RWPE1 (cell line): ENCODE data around the gene GPC3.
"Not testable (repeated sequence)": the region's sequence is repeated elsewhere in the genome, so short reads cannot be mapped to it uniquely, and the experiment has no call there.

Experiments used
- CTCF ChIA-PET: fragments of 350-600 bp; sonication (Branson Sonifier 250); formaldehyde crosslinking; extraction: SDS; loops from one replicate; lab custom pipeline; 2021; lab: Yijun Ruan, JAX
- POLR2A ChIA-PET: fragments of 400-600 bp; formaldehyde crosslinking; extraction: SDS; loops from one replicate; lab custom pipeline; 2020; ENCODE audit warnings: antibody characterized with exemption; ENCODE audit not compliant: low non-redundant PET; lab: Yijun Ruan, JAX
- DNase-seq: peaks from one replicate; pipeline ENCODE4 v3.0.0; 2012; ENCODE audit warnings: low spot score
- H3K27ac ChIP-seq: fragments of 450-650 bp; 2 replicates; pipeline ENCODE4 v1.5.1; 2017
- TF ChIP-seq, protein P1 (sequence below): fragments of 450-650 bp; conservative IDR thresholded peaks from 2 replicates; pipeline ENCODE4 v1.5.1; 2017; ENCODE audit warnings: low read depth, mild to moderate bottlenecking

Gene GPC3

DNA sequence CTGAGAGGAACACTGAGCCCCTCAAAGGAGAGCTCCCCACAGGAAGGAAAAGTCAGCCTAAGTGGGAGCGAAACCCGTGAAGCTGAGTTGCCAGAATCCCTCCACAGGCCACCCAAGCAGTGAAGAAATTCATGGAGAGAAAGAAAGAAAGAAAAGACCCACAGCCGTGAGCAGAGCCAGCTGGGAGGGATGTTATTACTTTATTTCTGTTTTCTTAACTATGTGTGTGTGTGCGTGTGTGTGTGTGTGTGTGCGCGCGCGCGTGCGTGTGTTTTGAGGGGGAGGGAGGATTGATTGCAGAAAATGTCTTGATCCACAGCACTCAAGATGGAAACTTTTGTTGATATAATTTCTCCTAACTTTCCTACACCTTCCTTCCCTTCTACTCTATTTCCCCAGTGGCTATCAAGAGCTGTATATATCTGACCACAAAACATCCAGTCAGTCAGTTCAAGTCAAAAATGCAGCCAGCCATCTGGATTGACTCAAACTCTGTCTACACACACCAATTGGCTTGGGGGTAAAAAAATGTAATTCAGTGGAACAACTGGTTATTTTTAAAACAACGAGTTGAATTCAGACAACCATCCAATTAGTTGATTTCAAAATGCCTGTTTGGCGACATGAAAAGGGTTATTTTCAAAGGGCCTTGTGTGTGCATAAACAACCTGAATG lies 13.8 kb upstream of the GPC3 start:
- ChIA-PET POLR2A (no interaction called here), CTCF (no interaction called here)
- TF ChIP-seq, protein P1, sequence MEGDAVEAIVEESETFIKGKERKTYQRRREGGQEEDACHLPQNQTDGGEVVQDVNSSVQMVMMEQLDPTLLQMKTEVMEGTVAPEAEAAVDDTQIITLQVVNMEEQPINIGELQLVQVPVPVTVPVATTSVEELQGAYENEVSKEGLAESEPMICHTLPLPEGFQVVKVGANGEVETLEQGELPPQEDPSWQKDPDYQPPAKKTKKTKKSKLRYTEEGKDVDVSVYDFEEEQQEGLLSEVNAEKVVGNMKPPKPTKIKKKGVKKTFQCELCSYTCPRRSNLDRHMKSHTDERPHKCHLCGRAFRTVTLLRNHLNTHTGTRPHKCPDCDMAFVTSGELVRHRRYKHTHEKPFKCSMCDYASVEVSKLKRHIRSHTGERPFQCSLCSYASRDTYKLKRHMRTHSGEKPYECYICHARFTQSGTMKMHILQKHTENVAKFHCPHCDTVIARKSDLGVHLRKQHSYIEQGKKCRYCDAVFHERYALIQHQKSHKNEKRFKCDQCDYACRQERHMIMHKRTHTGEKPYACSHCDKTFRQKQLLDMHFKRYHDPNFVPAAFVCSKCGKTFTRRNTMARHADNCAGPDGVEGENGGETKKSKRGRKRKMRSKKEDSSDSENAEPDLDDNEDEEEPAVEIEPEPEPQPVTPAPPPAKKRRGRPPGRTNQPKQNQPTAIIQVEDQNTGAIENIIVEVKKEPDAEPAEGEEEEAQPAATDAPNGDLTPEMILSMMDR, result no peak
- H3K27ac ChIP-seq, result no peak overlapping the region
- DNase-seq, result no peak

DNA sequence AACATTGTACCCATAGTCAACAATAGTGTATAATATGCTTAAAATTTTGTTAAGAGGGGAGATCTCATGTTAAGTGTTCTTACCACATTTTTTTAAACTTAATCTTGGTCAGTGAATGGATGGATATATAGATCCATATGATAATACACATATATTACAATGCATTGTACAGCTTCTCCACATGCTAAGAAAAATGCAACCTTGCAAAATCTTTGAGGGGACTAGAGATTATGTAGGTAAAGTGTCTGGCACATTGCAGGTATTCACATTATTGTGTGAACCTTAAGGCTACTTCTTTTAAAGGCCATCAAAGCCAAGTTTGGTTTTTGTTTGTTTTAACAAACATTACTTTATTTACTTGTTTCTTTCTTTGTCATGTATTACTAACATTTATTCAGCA lies 10.4 kb upstream of the GPC3 start:
- DNase-seq, result no peak
- TF ChIP-seq, protein P1, result no peak
- ChIA-PET POLR2A (no interaction called here), CTCF (no interaction called here)
- H3K27ac ChIP-seq, result no peak overlapping the region

DNA sequence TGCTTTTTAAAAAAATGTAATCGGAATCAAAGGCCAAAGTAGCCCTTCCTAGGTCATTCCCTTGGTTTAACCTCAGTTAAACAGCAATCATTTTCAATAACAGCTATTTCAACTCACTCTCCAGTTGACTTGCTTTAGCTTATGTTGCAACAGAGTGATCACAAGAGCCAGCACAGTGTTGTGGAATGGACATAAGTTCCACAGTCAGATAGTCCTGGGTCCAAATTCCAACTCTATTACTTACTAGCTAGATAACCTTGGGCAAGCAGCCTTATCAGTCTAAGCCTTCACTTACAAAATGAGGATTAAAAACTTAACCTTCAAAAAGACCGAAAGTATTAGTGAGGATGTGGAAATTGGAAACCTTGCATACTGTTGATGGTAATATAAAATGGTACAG lies 9.2 kb upstream of the GPC3 start:
- POLR2A ChIA-PET, result no interaction called here
- TF ChIP-seq, protein P1, result no peak
- CTCF ChIA-PET, result no interaction called here
- H3K27ac ChIP-seq, result no peak overlapping the region
- no peak for DNase-seq

DNA sequence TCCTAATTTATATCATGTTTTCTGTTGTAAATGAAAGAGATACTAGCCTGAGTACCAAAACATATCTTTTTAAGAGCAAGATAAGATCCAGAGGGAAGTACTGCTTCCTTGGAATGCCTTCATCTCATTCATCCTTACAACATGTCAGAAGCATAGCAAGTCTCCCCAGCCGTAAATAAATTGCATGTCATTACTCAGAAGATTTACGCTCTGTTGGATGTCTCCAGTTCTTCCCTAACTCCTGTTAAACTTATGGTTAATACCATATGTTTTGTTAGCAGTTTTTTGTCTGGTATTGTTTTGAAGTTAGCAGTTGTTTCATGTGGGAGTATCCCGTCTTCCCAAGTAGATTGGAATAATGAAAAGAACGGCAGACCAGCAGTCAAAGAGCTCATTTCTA lies 7.5 kb upstream of the GPC3 start:
- ChIA-PET POLR2A (no interaction called here), CTCF (no interaction called here)
- DNase-seq, result no peak
- TF ChIP-seq, protein P1, result no peak
- no peak overlapping the region for H3K27ac ChIP-seq

DNA sequence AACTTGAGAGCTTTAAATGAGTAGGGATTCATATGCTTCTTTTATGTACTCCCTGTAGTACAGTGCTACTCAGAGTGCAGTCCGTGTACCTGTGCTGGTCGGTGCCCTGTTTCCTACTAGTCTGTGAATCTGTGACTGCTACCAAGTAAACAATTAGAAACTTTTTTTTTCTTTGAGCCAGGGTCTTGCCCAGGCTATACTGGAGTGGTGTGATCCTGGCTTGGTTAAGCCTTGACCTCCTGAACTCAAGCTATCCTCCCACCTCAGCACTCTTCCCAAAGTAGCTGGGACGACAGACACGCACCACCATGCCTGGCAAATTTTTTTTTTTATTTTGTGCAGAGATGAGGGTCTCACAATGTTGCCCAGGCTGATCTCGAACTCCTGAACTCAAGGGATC lies 6.4 kb upstream of the GPC3 start:
- no peak for DNase-seq
- no peak overlapping the region for H3K27ac ChIP-seq
- CTCF ChIA-PET, result no interaction called here
- TF ChIP-seq, protein P1, result no peak
- POLR2A ChIA-PET, result no interaction called here

DNA sequence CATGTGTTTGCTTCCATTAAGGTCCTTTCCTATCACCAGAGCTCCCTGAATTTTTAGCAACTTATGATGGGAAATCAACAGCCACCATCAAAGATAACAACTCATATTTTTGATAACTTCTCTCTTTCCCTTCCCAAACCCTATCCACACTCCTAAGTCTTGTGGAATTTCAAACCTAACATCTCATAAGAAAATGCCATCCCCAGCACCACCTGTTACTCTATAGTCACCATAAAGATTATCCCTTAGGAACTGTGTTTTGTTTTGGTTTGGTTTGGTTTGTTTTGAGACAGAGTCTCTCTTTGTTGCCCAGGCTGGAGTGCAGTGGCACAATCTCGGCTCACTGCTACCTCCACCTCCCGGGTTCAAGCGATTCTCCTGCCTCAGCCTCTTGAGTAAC lies 5.7 kb upstream of the GPC3 start:
- CTCF ChIA-PET, result interaction anchor here (0.6 kb wide), 1 partner anchor 20 kb away, joined by 3 read pairs; no protein-coding TSS in a partner anchor
- H3K27ac ChIP-seq, DNase-seq, POLR2A ChIA-PET: not testable (repeated sequence)

DNA sequence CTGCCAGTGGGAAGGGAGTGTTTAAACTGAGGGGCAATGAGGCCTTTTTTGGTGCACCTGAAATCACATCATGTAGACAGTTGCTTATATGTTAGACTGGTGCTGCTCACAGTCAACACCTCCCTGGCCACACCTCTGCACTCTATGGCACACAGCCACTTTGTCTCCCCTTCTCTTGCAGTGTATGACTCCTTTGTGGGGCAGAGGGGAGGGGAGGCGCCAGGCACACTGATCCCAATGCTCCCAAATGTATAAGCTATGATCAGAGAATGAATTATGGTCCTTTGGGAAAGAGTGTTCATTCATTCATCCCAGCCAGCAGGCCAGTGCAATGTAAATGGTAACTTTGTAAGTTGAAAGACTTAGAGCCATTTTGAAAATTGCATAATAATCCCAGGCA lies 4.6 kb upstream of the GPC3 start:
- POLR2A ChIA-PET, result no interaction called here
- TF ChIP-seq, protein P1, result no peak
- CTCF ChIA-PET, result no interaction called here
- no peak overlapping the region for H3K27ac ChIP-seq
- DNase-seq, result no peak
